ENCODE measurements around the gene SRPK2. TPM values are rescaled to one million over a fixed set of nuclear protein-coding genes. Genes with fewer than 3 reads are reported as not detected.

The SRPK2 gene
- total and polyA plus RNA-seq, 2 donors (not counting 1 experiment from before 2014, with no cell fraction given): 15.2 to 108 TPM

GRCh38 chr7:105133358-105133757 is 255.4 kb downstream of the SRPK2 start:
- Mint-ChIP-seq H3K4me3 (no peak overlapping the region), H3K27ac (peak overlapping the region; percentile 50), H3K27me3 (no peaks in the 10 kb centered on the region), H3K9me3 (ENCODE audit: insufficient read depth) (no peaks in the 10 kb centered on the region), H3K4me1 (no peaks in the 10 kb centered on the region)
- no peak overlapping the region for H3K4me2 ChIP-seq (replicated peaks; ENCODE audit: low read depth, low read length, poor library complexity, severe bottlenecking)
- peaks cover 28% of the 10 kb centered on the region for H3K79me2 ChIP-seq (ENCODE audit: control insufficient read depth, insufficient read depth, low read length)
- no peak overlapping the region for H2AFZ ChIP-seq (ENCODE audit: insufficient read depth, low read depth, low read length, poor library complexity, severe bottlenecking)
- TF ChIP-seq CTCF (IDR thresholded peaks at IDR 0.05): no peak
- TF ChIP-seq EZH2 (IDR thresholded peaks at IDR 0.05; ENCODE audit: borderline replicate concordance, insufficient read depth, low read depth, low read length, poor library complexity, severe bottlenecking): no peak
- H3K4me1 ChIP-seq (ENCODE audit: control insufficient read depth in 2 of 2, insufficient read depth in 2 of 2, low read length in 2 of 2): no peaks in the 10 kb centered on the region
- no peak overlapping the region for H3K4me3 ChIP-seq (ENCODE audit: control extremely low read depth in 1 of 5, extremely low read depth in 1 of 5, insufficient read depth in 1 of 5, low read depth in 2 of 5, low read length in 4 of 5)
- CTCF ChIA-PET: no interaction called here
- no peak overlapping the region for H3K9ac ChIP-seq (ENCODE audit: low read length)
- H3K27me3 ChIP-seq (replicated peaks in 1 of 4; ENCODE audit: control extremely low read depth in 1 of 4, control insufficient read depth in 3 of 4, insufficient read depth in 4 of 4, low read length in 3 of 4): no peaks in the 10 kb centered on the region
- intact Hi-C loops (cut with micrococcal nuclease): no loop called here
- ATAC-seq (ENCODE audit: low read depth): no peak
- H3K27ac ChIP-seq (ENCODE audit: low read length in 2 of 2): no peak overlapping the region
- POLR2A ChIA-PET: no interaction called here
- DNase-seq: no peak
- no peaks in the 10 kb centered on the region for H3K9me3 ChIP-seq (ENCODE audit: control extremely low read depth in 1 of 3, control insufficient read depth in 2 of 3, insufficient read depth in 1 of 3, low read length in 2 of 3)
- H4K20me1 ChIP-seq (ENCODE audit: control insufficient read depth, insufficient read depth, low read length, poor library complexity, severe bottlenecking): peaks cover 32% of the 10 kb centered on the region
- WGBS (ENCODE audit: insufficient coverage): 96% methylated on average over 4 of the region's 7 CpGs
- H3K36me3 ChIP-seq (replicated peaks in 1 of 2; ENCODE audit: control extremely low read depth in 1 of 2, control insufficient read depth in 1 of 2, extremely low read depth in 1 of 2, insufficient read depth in 2 of 2, low read length in 1 of 2): peaks cover 3 to 68% of the 10 kb centered on the region in 2 experiments

GRCh38 chr7:105132835-105133234 is 255.9 kb downstream of the SRPK2 start:
- Histone ChIP-seq H4K20me1 (ENCODE audit: control insufficient read depth, insufficient read depth, low read length, poor library complexity, severe bottlenecking) (peaks cover 33% of the 10 kb centered on the region), H3K4me2 (replicated peaks; ENCODE audit: low read depth, low read length, poor library complexity, severe bottlenecking) (no peak overlapping the region), H3K9me3 (ENCODE audit: control extremely low read depth in 1 of 3, control insufficient read depth in 2 of 3, insufficient read depth in 1 of 3, low read length in 2 of 3) (no peaks in the 10 kb centered on the region), H3K4me1 (ENCODE audit: control insufficient read depth in 2 of 2, insufficient read depth in 2 of 2, low read length in 2 of 2) (no peaks in the 10 kb centered on the region), H2AFZ (ENCODE audit: insufficient read depth, low read depth, low read length, poor library complexity, severe bottlenecking) (no peak overlapping the region), H3K27ac (ENCODE audit: low read length in 2 of 2) (no peak overlapping the region), H3K36me3 (replicated peaks in 1 of 2; ENCODE audit: control extremely low read depth in 1 of 2, control insufficient read depth in 1 of 2, extremely low read depth in 1 of 2, insufficient read depth in 2 of 2, low read length in 1 of 2) (peaks cover 3 to 69% of the 10 kb centered on the region in 2 experiments), H3K4me3 (ENCODE audit: control extremely low read depth in 1 of 5, extremely low read depth in 1 of 5, insufficient read depth in 1 of 5, low read depth in 2 of 5, low read length in 4 of 5) (no peak overlapping the region), H3K9ac (ENCODE audit: low read length) (no peak overlapping the region), H3K79me2 (ENCODE audit: control insufficient read depth, insufficient read depth, low read length) (peaks cover 24% of the 10 kb centered on the region), H3K27me3 (replicated peaks in 1 of 4; ENCODE audit: control extremely low read depth in 1 of 4, control insufficient read depth in 3 of 4, insufficient read depth in 4 of 4, low read length in 3 of 4) (no peaks in the 10 kb centered on the region)
- Mint-ChIP-seq H3K27ac (no peak overlapping the region), H3K9me3 (ENCODE audit: insufficient read depth) (no peaks in the 10 kb centered on the region), H3K4me3 (no peak overlapping the region), H3K27me3 (no peaks in the 10 kb centered on the region), H3K4me1 (no peaks in the 10 kb centered on the region)
- TF ChIP-seq CTCF (IDR thresholded peaks at IDR 0.05) (no peak), EZH2 (IDR thresholded peaks at IDR 0.05; ENCODE audit: borderline replicate concordance, insufficient read depth, low read depth, low read length, poor library complexity, severe bottlenecking) (no peak)
- ChIA-PET POLR2A (no interaction called here), CTCF (no interaction called here)
- no peak for ATAC-seq (ENCODE audit: low read depth)
- intact Hi-C loops (cut with micrococcal nuclease): no loop called here
- WGBS (ENCODE audit: insufficient coverage): 100% methylated on average over 8 of the region's 10 CpGs
- DNase-seq: no peak
